Measurements from ENCODE around the gene KLF8. TPM values are rescaled to one million over a fixed set of nuclear protein-coding genes. Genes with fewer than 3 reads are reported as not detected.

KLF8 gene
- polyA plus RNA-seq, 3 donors from 2014 or later = 0.72 to 4.4 (median 2.7) TPM

DNA sequence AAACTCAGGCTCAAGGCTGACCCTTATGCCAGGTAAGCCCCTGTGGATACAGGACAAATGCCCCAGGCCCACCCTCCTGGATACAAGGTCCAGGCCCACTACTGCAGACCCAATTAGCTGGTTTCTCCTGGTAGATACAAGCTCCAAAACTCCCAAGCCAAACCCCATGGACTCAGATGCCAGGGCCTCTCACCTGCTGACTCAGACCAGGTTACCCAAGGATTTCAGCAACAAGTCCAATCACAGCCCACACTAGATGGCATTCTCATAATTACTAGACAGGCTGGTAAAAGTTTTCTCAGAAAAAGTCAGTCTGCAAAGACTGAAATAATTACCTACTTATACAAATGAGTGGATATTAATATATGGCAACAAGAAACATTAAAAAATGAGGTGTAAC is 87.0 kb downstream of the KLF8 start:
- H3K4me3 Mint-ChIP-seq = no peak overlapping the region
- peaks cover 0 to 11% (median 2%) of the 10 kb centered on the region in 3 donors for H3K27me3 Mint-ChIP-seq (ENCODE audit: low read depth in 3 of 3)
- no peak for DNase-seq
- H3K36me3 Mint-ChIP-seq = peaks cover 0 to 5% (median 3%) of the 10 kb centered on the region in 3 donors
- peaks cover 3 to 4% of the 10 kb centered on the region in 2 donors for H3K4me1 Mint-ChIP-seq
- H3K27ac Mint-ChIP-seq = no peak overlapping the region
- H3K9me3 Mint-ChIP-seq = peaks cover 0 to 7% (median 0%) of the 10 kb centered on the region in 6 donors

Data from immature natural killer cell (primary cell).